Ramos (cell line): ENCODE results near the gene SGPL1.
"Not testable (repeated sequence)": the region's sequence is repeated elsewhere in the genome, so short reads cannot be mapped to it uniquely, and the experiment has no call there.

Source experiments
- in situ Hi-C: fragments of 300-500 bp; cut with MboI; formaldehyde crosslinking; loops from one replicate; pipeline ENCODE4 v1.14.3; 2022; ENCODE audit warnings: low sequenced_read_pairs; ENCODE audit not compliant: unreplicated experiment

SGPL1 gene

DNA sequence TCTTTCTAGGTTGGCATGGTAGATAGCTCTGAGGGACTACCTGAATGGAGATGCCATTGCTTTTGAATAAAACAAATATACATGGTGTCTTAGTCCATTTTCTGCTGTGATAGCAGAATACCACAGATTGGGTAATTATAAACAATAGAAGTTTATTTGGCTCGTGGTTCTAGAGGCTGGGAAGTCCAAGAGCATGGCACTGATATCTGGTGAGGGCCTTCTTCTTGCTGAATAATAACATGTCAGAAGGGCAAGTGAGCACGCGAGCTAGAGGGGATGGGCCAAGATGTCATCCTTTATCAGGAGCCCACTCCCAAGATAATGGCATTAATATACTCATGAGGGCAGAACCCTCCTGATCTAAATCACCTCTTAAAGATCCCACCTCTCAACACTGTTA lies 21.9 kb downstream of the SGPL1 start:
- in situ Hi-C loops: no loop called here

DNA sequence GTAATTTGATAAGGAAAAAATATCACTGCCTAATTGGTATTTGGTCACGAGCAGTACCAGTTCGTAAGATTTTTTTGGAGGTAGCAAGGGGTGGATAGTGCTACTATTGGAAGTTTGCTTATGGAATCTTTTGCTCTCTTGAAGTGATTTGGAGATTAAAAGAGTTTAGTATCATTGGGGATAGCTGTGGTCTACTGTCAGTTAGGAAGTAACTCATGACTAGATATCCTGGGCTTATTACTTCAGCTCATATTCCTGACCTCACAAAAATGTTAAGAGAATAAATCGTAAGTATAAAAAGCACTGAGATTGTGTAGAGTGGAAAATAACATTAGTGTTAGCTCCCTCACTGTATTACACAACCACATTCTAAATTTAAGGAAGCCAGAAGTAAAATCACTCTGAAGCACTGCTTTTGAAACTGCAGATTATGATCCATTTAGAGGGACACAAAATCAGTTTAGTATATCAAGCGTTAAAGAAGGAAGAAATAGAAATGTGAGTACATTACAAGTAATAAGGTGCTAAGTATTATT lies 22.6 kb downstream of the SGPL1 start:
- in situ Hi-C loops: no loop called here

- in situ Hi-C loops: no loop called here
Observed at GRCh38 chr10:70840836-70841235, 25.1 kb downstream of the SGPL1 start.

- in situ Hi-C loops: no loop called here
Observed at GRCh38 chr10:70843333-70843732, 27.6 kb downstream of the SGPL1 start.

- in situ Hi-C loops: no loop called here
Observed at GRCh38 chr10:70843776-70844489, 28.2 kb downstream of the SGPL1 start.

DNA sequence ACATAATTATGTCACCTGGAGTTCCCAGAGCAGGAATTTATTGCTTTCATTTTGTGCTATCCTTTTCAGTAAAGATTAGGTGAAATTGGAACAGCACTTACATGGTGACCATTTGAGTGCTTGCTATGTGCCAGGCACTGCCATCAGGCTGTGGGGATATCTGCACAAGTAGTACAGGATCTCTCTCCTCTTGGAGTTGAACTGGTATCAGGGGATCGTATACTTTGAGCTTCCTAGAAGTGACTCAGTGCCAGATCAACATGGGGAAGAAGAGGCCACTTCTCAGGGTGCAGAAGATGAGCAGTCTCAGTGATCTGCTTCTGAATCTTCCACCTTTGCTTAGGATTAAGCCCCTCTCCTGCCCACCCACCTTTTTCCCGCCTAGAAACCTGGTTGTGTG lies 29.5 kb downstream of the SGPL1 start:
- in situ Hi-C loops: no loop called here

DNA sequence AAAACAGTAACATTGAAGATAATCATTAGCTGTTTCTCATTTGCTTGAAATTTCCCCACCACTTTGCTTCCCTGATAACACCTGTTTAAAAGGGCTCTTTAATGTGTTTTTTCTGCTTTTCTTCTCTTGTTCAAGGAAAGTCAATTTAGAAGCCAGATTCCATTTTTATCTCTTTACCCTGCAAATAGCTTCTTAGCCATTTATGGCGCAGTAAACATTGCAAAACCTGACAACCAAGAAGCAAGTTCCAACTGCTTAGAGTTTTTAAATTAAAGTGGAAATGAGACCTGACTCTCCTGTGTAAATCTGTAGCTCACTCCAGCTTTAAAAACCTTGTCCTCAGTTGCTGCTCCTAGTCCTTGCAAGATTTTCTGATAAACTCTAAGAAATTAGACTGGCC lies 30.1 kb downstream of the SGPL1 start:
- in situ Hi-C loops: no loop called here

DNA sequence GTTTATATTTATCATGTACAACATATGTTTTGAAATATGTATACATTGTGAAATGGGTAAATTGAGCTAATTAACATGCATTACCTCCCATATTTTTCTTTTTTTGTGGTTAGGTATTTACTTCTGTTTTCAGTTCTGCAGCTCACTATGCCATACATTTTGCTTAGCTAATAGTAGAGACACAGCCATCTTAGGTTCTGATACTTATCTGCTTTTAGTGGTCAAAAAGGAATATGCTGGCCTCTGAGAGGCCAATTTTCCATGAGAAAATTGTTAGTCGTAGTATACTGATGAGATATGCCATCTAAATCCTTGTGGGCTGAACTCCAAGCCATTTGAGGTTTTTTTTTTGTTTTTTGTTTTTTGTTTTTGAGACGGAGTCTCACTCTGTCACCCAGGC lies 31.0 kb downstream of the SGPL1 start:
- in situ Hi-C loops: no loop called here

- in situ Hi-C loops: no loop called here
Observed at GRCh38 chr10:70847659-70848360, 32.1 kb downstream of the SGPL1 start.

DNA sequence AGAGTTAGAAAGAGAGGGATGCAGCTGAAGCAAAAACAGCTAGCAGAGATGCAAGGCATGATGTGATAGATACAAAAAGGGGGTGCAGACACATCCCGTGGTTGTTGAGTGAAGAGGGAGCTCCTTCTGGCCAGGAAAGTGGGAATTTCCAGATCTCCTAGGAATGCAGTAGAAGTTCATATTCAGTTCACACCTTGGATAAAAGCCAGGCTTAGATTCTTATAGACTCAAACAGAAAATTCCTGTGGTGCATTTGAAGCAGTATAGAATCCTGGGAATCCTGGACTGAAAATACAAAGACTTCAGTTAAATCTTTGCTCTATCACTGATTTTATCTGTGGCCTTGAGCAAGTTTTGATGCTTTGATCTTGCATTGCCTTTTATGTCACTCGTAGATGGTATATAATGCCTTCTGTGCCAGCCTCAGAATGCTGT lies 33.9 kb downstream of the SGPL1 start:
- in situ Hi-C loops: no loop called here

DNA sequence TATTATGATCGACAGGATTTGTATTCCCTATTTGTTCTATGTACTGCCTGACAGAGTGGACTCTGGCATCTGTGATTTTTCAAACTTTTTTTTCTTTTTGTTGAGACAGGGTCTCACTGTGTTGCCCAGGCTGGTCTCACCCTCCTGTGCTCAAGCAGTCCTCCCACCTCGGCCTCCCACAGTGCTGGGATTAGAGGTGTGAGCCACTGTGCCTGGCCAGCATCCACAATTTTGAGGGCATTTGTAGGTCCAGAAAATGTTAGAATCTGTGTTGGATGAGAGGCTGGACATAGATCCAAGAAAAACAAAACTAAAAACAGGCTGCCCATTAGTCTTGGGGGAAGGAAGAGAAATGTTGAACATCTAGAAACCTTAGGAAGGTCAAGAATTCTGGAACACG lies 34.3 kb downstream of the SGPL1 start:
- in situ Hi-C loops: no loop called here

DNA sequence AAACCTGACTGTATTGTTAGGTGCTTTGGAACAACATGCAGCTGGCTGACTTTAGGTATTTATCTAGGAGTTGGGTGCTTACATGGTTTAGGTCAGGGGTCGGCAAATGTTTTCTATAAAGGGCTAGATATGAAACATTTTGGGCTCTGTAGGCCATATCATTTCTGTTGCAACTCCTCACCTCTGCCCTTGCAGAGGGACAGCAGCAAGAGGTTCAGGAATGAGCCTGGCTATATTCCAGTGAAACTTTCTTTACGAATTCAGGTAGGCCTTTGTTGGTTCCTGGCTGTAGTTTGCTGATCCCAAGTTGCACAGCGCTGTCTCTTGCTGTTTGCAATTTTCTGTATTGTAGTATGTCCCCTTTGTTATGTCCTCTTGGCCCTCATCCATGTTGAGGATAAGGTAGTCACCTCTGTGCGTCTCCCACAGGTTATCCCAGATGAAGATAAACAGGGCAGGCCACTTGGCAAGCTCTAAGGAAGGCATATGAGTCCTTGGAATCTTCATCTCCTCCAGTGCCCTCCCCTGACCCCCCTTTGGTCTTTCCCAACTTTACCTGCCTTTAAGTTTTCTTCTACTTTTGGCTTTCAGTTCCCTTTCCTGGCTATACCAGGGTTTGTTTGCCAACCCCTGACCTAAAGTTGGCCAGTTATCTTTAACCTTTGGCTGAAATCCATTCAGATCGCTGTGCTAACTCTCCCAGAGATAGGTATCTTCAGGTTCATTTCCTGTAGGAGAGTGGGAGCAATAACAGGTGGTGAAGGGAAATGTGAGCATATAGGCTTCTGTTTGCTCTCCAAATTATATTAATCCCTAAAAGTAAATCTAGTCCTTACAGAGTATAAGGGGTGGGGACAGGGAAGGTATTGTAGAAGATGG lies 36.1 kb downstream of the SGPL1 start:
- in situ Hi-C loops: no loop called here

DNA sequence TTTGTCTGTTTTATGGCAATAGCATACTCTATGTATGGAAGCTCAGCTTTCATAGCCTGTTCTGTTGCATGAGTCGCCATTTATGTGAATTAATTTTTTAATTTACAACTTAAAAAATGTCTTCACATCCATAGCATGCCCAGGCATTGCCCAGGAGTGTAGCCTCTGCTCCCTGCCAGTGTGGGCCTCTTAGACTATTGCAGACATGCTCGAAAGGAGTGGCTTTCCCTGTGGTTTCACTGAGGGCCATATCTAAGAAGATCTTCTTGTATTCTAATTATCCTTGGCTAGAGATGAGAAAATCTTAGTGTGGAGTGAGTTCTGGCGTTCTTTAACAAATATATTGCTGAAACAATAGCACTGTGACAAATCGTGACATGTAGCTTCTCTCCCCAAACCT lies 37.3 kb downstream of the SGPL1 start:
- in situ Hi-C loops: no loop called here

GRCh38 chr10:70853457-70853856 lies 37.7 kb downstream of the SGPL1 start:
- in situ Hi-C loops: no loop called here

DNA sequence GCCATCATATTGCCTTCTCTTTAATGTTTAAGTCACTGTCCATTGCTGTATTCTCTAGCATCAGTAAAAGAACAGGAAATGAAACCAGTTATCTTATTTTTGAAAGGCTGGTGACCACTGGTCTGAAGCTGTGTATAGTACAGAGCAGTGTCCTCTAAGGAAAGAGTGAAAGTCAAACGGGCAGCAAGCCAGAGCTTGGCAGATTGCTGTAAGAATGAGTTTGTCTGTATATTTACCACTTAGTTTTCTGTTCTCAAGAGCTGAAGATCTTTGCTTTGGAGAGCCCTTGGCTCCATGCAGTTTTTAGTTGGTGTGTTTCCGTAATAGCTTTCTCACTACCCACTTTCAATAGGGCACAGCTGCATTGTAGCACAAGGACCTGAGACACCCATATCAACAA lies 40.7 kb downstream of the SGPL1 start:
- in situ Hi-C loops: no loop called here

GRCh38 chr10:70858759-70859158 lies 43.0 kb downstream of the SGPL1 start:
- in situ Hi-C loops: no loop called here

- in situ Hi-C loops: not testable (repeated sequence)
Observed at GRCh38 chr10:70861495-70862197, 45.9 kb downstream of the SGPL1 start.

DNA sequence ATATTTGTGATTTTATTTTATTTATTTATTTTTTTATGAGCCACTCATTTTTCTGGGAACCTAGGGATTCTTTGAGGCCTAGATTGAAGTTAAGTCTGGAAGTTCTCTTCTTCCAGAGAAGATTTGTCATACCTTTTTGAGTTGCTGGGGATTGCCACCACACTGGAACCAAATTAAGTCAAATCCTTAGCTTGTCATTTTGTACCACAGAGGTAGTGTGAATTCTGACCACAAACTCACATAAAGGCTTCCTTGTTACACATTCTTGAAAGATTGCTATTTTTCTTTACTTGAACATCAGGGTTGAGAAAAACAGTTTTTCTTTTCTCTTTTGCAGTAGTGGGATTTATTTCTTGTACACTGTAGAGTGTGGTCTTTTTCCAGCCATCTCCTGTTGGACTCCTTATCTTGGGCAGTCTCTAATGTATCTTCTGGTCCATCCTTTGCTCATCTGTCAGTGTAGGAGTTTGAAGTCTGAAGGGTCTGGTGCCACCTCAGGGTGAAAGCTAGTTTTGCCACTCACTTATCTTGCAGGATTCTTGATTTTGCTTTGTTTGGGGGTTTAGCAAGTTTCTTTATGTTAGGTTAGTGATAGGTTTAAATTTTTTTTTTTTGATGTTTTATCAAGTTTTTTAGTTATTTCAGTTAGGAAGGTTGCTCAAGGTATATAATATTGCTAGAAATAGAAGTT lies 47.9 kb downstream of the SGPL1 start:
- in situ Hi-C loops: no loop called here

DNA sequence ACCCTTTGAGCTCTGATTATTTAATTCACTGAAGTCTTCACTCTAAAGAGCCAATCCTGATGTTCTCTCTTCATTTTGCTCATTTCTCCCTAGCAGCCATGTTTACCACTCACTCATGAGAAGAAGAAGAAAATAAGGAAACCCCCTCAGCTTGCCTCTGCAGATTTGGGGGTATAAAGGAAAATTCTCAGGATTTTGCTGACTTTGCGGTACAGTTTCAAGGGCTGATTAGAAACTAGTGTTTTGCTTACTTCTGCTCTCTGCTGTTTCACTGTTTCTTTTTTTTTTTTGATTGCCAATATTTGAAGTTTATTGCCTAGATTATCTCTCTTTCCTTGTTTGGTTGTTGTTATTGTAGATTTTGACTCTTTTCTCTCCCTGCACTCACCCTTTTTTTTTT lies 49.2 kb downstream of the SGPL1 start:
- in situ Hi-C loops: no loop called here

- in situ Hi-C loops: no loop called here
Observed at GRCh38 chr10:70866424-70866823, 50.7 kb downstream of the SGPL1 start.
